ENCODE measurements around the gene OLFML2B.
"Not testable (repeated sequence)": the region's sequence is repeated elsewhere in the genome, so short reads cannot be mapped to it uniquely, and the experiment has no call there.

The OLFML2B gene

GRCh38 chr1:162033428-162033827, 9.8 kb upstream of the OLFML2B start:
- DNase-seq = no peak

GRCh38 chr1:162030759-162031280, 7.2 kb upstream of the OLFML2B start:
- no peak for DNase-seq

DNA sequence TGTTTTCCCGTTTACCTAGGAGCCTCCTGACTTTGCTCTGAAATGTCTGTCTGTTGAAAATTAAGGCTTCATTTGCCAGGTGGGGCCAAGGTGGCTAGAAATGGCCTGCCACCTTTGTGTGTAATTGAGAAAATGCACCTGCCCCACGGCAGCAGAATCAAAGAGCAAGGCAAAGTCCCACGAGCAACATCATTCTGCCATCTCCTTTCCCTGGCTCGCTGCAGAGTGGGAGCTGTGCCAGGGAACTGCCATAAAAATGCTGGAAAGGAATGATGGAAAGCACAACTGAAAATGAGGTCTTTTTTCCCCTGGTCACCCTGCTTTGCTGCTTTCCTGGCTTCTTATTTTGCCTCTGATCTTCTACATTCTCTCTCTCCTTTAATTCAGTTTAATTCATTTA, 5.5 kb upstream of the OLFML2B start:
- no peak for DNase-seq

GRCh38 chr1:162028726-162029125, 5.1 kb upstream of the OLFML2B start:
- DNase-seq = no peak

- no peak for DNase-seq
These were observed 3.2 kb upstream of the OLFML2B start for GRCh38 chr1:162026881-162027280.

- no peak for DNase-seq
These were observed 1.9 kb upstream of the OLFML2B start for GRCh38 chr1:162025541-162025940.

DNA sequence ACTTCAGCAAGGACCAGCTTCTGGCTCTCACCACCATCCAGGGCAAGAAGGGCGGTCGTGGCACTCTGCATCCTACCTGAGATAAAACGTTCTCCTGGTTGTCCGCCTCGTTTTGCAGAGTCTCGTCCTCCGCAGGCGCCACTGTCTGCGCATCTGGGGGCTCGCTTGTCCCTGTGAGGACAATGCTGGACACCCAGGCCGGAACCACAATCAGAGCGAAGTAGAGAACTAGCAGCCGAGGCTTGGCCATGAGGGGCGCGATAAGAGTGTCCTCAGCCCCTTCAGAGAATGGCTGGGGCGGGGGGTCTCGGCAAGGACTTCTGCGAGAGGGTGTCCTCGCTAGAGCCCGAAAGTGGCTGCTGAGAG, 505 bp downstream of the OLFML2B start:
- DNase-seq = no peak

DNA sequence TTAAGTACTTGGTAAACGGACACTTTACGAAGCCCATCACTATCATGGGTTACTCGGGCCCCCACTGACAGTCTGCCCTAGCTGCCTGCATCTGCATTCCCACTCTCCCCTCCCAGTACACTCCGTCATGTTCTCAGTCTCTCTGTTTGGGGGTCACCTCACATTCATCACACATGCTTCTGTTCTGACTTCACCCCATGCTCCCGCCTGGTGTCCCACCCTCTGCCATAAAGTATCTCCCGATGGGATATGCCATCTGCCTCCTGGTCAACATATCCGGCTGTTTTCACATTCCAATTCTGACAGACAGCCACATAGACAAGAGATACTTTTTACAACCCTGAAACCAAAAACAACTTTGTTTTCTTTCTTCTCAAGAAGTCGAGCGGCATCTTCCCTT, 1.0 kb downstream of the OLFML2B start:
- DNase-seq = no peak

DNA sequence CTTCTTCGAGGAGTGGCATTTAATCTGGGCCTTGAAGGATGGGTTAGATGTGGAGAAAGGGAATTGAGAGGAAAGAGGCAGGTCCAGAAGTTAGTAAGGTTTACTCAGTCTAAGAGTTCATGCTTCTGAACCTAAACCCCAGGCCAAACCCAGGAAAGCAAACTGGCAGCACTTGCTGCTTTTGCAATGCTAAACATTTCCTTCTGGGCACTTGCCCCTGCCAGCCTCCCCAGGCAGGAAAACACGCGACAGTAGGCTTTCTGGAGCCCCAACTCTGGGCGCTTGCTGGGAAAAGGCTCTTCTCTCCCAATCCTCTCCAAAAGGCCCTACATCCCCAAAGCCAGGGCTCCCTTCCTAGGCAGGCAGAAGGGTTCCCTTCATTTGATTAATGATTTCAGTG, 2.5 kb downstream of the OLFML2B start:
- no peak for DNase-seq

DNA sequence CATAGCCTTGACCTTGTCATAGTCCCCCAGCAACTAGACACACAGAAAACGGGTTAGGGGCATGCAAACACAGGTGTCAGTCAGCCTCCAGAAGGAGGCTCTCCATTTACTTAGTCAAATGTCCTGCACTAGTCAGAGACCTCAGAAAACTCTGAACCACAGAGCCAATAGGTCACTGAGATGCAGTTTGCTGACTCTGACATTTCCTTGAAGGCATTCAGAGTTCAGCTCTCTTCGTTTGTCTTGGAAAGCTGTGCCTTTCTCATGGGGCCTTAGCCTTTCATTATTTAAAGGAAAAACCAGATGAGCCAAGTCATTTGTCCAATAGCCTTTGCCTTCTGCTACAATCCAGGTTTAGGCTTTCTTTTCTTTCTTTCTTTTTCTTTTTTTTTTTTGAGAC, 3.5 kb downstream of the OLFML2B start:
- DNase-seq = no peak

GRCh38 chr1:162019446-162019845, 4.2 kb downstream of the OLFML2B start:
- DNase-seq = no peak

- DNase-seq = no peak
These were observed 4.7 kb downstream of the OLFML2B start for GRCh38 chr1:162019006-162019405.

GRCh38 chr1:162018418-162018817, 5.3 kb downstream of the OLFML2B start:
- no peak for DNase-seq

DNA sequence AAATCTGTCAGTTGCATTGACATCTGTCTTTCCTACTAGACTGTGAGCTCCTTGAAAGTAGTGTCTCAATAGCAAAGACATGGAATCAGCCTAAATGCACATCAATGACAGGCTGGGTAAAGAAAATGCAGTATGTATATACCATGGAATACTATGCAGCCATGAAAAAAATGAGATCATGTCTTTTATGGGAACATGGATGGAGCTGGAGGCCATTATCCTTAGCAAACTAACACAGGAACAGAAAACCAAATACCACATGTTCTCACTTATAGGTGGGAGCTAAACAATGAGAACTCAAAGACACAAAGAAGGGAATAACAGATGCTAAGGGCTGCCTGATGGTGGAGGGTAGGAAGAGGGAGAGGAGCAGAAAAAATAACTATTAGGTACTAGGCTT, 5.9 kb downstream of the OLFML2B start:
- not testable (repeated sequence) for DNase-seq

- DNase-seq = no peak
These were observed 7.0 kb downstream of the OLFML2B start for GRCh38 chr1:162016631-162017030.

DNA sequence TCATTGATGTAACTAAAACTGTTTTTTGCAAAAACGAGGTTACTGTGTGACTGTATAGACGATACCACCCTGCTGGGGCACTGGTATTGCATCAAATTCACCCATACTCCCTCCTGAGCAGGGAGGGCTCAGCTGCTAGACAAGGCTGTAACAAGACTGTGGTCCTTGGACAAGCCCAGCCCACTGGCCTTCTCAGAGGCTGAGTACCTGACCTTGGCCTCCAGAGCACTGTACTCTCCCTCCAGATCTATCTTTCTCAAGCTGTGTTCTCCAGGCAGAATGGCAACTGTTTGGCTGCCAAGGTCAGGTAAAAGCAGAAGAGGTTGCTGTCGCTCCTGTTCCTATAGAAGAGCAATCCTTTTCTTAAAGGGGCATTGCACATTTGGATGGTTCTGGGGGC, 8.5 kb downstream of the OLFML2B start:
- no peak for DNase-seq

DNA sequence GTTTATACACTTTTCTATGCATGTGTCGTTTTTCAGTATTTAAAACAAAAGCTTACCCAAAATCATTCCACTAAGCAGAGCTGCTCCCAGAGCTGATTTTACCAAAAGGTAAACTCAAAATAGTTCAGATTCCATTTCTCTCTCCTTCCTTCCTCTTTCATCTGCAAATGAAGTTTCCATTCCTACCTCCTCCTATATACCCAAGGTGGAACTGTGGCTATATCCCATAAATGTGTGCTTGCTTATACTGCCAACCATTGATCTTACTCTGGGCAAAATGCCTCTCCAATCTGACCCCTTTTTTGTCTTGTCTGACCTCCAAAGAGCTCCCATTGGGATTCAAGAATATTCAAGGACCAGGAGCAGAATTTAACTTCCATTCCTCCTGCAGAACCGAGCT, 9.5 kb downstream of the OLFML2B start:
- DNase-seq = no peak

- no peak for DNase-seq
These were observed 10.4 kb downstream of the OLFML2B start for GRCh38 chr1:162013289-162013688.

GRCh38 chr1:162011337-162012012, 12.2 kb downstream of the OLFML2B start:
- DNase-seq = no peak

DNA sequence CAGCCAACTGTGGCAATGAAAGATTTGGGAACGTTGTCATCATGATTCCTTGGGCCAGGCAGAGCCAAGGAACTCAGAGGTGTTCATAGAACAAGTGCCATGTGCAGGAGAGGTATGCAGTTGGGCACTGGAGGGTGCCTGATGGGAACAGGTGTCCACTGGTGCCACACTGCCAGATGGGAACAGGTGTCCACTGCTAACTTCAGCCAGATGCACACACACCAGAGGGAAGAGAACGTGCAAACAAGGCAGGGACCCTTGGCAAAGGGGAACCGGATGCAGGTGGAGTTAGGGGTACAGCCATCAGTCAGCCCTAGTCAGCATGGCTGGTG, 13.5 kb downstream of the OLFML2B start:
- no peak for DNase-seq

DNA sequence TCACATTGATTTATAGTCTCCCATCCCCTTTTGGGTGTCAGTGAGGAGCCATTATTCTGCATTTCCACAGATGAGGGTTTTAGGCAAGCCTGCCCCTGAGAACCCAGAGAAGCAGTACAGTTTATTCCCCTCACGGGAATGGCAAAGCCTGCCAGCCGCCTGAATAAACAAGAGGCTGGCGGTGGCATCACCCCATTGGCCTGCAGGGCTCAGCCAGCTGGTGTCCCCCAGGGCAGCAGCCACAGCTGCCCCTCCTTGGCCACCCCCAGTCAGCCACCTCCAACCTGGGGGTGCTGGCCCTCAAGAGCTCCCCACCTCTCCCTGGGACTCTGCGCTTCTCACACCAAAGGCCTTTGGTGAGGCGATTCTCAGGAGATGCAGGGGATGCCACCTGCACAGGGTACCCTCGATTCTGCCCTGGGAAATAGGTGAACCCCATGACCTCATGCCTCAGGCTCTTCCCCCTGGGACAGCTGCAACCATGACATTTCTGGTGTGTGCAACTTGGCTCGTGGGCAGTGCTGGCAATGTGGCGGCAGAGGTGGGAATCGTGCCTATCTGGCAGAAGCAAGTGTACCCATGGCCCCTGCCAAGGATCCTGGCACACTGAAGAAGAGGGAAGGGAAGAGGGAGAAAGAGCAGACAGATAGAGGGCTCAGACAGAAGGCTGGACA, 14.0 kb downstream of the OLFML2B start:
- no peak for DNase-seq

DNA sequence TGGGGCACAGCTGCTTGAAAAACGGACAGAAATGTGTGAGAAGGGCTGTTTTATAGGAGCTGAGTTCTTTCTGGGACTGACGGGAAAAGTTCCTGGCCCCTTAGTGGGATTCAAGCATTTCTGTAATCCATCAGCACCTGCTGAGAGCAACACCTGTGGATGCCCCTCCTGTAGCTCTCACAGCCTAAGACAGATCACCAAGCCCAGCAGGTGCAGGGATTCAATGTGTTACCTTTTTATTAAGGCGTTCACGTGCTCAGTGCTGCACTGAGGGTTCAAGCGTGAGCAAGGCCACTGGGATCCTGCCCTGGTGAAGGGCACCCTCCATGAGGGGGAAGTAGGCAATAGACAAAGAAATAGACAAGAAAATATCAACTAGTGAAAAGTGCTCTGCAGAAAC, 14.9 kb downstream of the OLFML2B start:
- DNase-seq = no peak

GRCh38 chr1:162007466-162007865, 16.2 kb downstream of the OLFML2B start:
- no peak for DNase-seq

DNA sequence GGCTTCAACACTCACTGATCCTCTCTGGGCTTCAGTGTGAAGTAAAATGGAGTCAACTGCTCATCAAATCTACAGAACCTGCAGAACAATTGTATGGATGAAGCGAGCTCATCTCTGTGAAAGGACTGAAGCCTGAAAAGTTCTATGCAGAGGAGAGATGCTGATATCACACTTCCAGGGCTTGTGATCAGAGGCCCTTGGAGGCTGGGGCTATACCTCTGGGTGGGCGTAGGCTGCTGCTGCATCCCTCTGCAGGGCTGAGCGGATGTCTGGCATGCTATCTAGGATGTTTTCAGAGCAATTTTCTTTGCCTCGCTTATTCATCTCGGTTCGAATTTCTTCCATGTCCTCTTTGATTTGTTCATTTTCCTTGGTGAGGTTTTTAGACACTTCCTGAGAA, 17.6 kb downstream of the OLFML2B start:
- DNase-seq = no peak

DNA sequence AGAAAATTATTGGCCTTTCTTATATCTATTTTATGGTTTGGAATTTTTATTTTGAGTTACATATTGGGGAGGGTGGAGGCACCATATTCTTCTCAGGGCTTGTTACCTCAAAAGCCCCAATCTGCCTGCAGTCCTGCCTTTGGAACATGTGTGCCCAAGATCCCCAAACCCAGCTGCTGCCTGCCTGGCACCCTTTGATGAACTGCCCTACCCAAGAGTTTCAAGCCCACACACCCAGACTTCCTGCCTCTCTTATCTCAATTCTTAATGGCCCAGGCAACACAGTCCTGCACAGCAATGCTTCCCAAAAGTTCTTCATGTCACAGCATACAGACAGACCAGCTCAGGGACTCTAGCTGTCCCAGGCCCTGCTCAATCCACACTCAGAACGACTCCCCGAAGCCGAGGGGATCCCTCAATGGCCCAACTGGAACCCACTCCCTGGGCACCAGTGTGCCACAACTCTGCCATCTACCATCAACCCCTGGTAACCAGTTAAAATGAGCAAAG, 19.2 kb downstream of the OLFML2B start:
- DNase-seq = no peak

Measured in SW 1271 (cell line).